Measurements from ENCODE around the gene CAMSAP3. TPM values are rescaled to one million over a fixed set of nuclear protein-coding genes. Genes with fewer than 3 reads are reported as not detected.

CAMSAP3 gene
- total and polyA plus RNA-seq, 7 experiments from 2014 or later: 0.06 to 0.76 (median 0.20) TPM; not detected in 1

GRCh38 chr19:7623725-7624603 is 28.3 kb downstream of the CAMSAP3 start:
- intact Hi-C loops (cut with micrococcal nuclease): no loop called here
- H3K4me3 ChIP-seq (ENCODE audit: low read length): no peak overlapping the region
- H3K9me3 ChIP-seq (ENCODE audit: control insufficient read depth in 2 of 3, low read length in 3 of 3): no peaks in the 10 kb centered on the region
- H3K27ac ChIP-seq (ENCODE audit: low read depth, low read length): no peak overlapping the region
- CTCF ChIA-PET: interaction anchor here (1.5 kb wide), 1 partner anchor 57 kb away, joined by 3 read pairs; the partner anchor contains the start of gene TRAPPC5
- no peaks in the 10 kb centered on the region for H3K27me3 ChIP-seq (ENCODE audit: control insufficient read depth in 2 of 2, insufficient read depth in 2 of 2, low read length in 2 of 2)
- peaks cover 4 to 21% (median 12%) of the 10 kb centered on the region in 5 donors for H3K36me3 Mint-ChIP-seq
- peaks cover 12 to 88% (median 30%) of the 10 kb centered on the region in 3 experiments for H3K36me3 ChIP-seq (ENCODE audit: control insufficient read depth in 2 of 3, insufficient read depth in 3 of 3, low read length in 3 of 3)
- H3K4me1 ChIP-seq (ENCODE audit: control insufficient read depth in 2 of 2, insufficient read depth in 2 of 2, low read length in 2 of 2): peaks cover 10 to 12% of the 10 kb centered on the region in 2 donors
- H3K4me1 Mint-ChIP-seq: peaks cover 10 to 22% (median 19%) of the 10 kb centered on the region in 7 donors
- DNase-seq (no peak), ATAC-seq (no peak)
- H3K27me3 Mint-ChIP-seq: no peaks in the 10 kb centered on the region
- no peak overlapping the region for H3K27ac Mint-ChIP-seq
- no peak overlapping the region for H3K4me3 Mint-ChIP-seq
- POLR2A ChIA-PET: interaction anchor here (1.4 to 1.6 kb wide), 2 partner anchors 8 to 12 kb away, joined by 4 to 5 read pairs; no protein-coding TSS in a partner anchor
- no peaks in the 10 kb centered on the region for H3K9me3 Mint-ChIP-seq

GRCh38 chr19:7624810-7625209 is 29.1 kb downstream of the CAMSAP3 start:
- intact Hi-C loops (cut with micrococcal nuclease): loop anchor here (5.0 kb wide), 2 partner anchors 297 to 382 kb away; partner anchors contain the start of genes ELAVL1 (in 1 of the 2) and SNAPC2 (in 1 of the 2)

GRCh38 chr19:7625763-7626372 is 30.2 kb downstream of the CAMSAP3 start:
- CTCF ChIA-PET: no interaction called here
- H3K27ac Mint-ChIP-seq: no peak overlapping the region
- Histone ChIP-seq H3K4me1 (ENCODE audit: control insufficient read depth in 2 of 2, insufficient read depth in 2 of 2, low read length in 2 of 2) (peaks cover 18 to 20% of the 10 kb centered on the region in 2 donors), H3K36me3 (ENCODE audit: control insufficient read depth in 2 of 3, insufficient read depth in 3 of 3, low read length in 3 of 3) (peaks cover 12 to 75% (median 30%) of the 10 kb centered on the region in 3 experiments), H3K9me3 (ENCODE audit: control insufficient read depth in 2 of 3, low read length in 3 of 3) (no peaks in the 10 kb centered on the region), H3K27ac (ENCODE audit: low read depth, low read length) (no peak overlapping the region), H3K27me3 (ENCODE audit: control insufficient read depth in 2 of 2, insufficient read depth in 2 of 2, low read length in 2 of 2) (no peaks in the 10 kb centered on the region), H3K4me3 (ENCODE audit: low read length) (no peak overlapping the region)
- H3K4me3 Mint-ChIP-seq: no peak overlapping the region
- no peaks in the 10 kb centered on the region for H3K27me3 Mint-ChIP-seq
- peaks cover 25 to 41% (median 37%) of the 10 kb centered on the region in 7 donors for H3K4me1 Mint-ChIP-seq
- peaks cover 0 to 3% (median 0%) of the 10 kb centered on the region in 11 donors for H3K9me3 Mint-ChIP-seq
- no peak for ATAC-seq
- no peak for DNase-seq
- POLR2A ChIA-PET: interaction anchor here (1.4 kb wide), 1 partner anchor 10 kb away, joined by 4 read pairs; no protein-coding TSS in a partner anchor
- intact Hi-C loops (cut with micrococcal nuclease): loop anchor here (5.0 kb wide), 2 partner anchors 296 to 381 kb away; partner anchors contain the start of genes ELAVL1 (in 1 of the 2) and SNAPC2 (in 1 of the 2)
- peaks cover 9 to 28% (median 17%) of the 10 kb centered on the region in 5 donors for H3K36me3 Mint-ChIP-seq

More at GRCh38 chr19:7624810-7625209, 29.1 kb downstream of the CAMSAP3 start:
- Mint-ChIP-seq H3K36me3 (peaks cover 9 to 28% (median 17%) of the 10 kb centered on the region in 5 donors), H3K4me3 (no peak overlapping the region), H3K27me3 (no peaks in the 10 kb centered on the region), H3K9me3 (peaks cover 0 to 3% (median 0%) of the 10 kb centered on the region in 11 donors), H3K4me1 (peaks cover 18 to 31% (median 27%) of the 10 kb centered on the region in 7 donors), H3K27ac (no peak overlapping the region)
- CTCF ChIA-PET: interaction anchor here (1.5 kb wide), 1 partner anchor 56 kb away, joined by 3 read pairs; the partner anchor contains the start of gene TRAPPC5
- ATAC-seq: no peak
- H3K4me3 ChIP-seq (ENCODE audit: low read length): no peak overlapping the region
- POLR2A ChIA-PET: interaction anchor here (1.4 kb wide), 1 partner anchor 11 kb away, joined by 4 read pairs; no protein-coding TSS in a partner anchor
- H3K36me3 ChIP-seq (ENCODE audit: control insufficient read depth in 2 of 3, insufficient read depth in 3 of 3, low read length in 3 of 3): peaks cover 12 to 85% (median 30%) of the 10 kb centered on the region in 3 experiments
- DNase-seq: no peak
- H3K27ac ChIP-seq (ENCODE audit: low read depth, low read length): no peak overlapping the region
- no peaks in the 10 kb centered on the region for H3K27me3 ChIP-seq (ENCODE audit: control insufficient read depth in 2 of 2, insufficient read depth in 2 of 2, low read length in 2 of 2)
- H3K4me1 ChIP-seq (ENCODE audit: control insufficient read depth in 2 of 2, insufficient read depth in 2 of 2, low read length in 2 of 2): peaks cover 10 to 12% of the 10 kb centered on the region in 2 donors
- no peaks in the 10 kb centered on the region for H3K9me3 ChIP-seq (ENCODE audit: control insufficient read depth in 2 of 3, low read length in 3 of 3)

- Histone ChIP-seq H3K36me3 (ENCODE audit: control insufficient read depth in 2 of 3, insufficient read depth in 3 of 3, low read length in 3 of 3) (peaks cover 9 to 68% (median 23%) of the 10 kb centered on the region in 3 experiments), H3K4me3 (ENCODE audit: low read length) (no peak overlapping the region), H3K4me1 (ENCODE audit: control insufficient read depth in 2 of 2, insufficient read depth in 2 of 2, low read length in 2 of 2) (peaks cover 19 to 21% of the 10 kb centered on the region in 2 donors), H3K27me3 (ENCODE audit: control insufficient read depth in 2 of 2, insufficient read depth in 2 of 2, low read length in 2 of 2) (no peaks in the 10 kb centered on the region), H3K27ac (ENCODE audit: low read depth, low read length) (no peak overlapping the region), H3K9me3 (ENCODE audit: control insufficient read depth in 2 of 3, low read length in 3 of 3) (no peaks in the 10 kb centered on the region)
- H3K36me3 Mint-ChIP-seq: peaks cover 5 to 23% (median 11%) of the 10 kb centered on the region in 5 donors
- H3K27me3 Mint-ChIP-seq: no peaks in the 10 kb centered on the region
- intact Hi-C loops (cut with micrococcal nuclease): loop anchor here (5.0 kb wide), 2 partner anchors 295 to 380 kb away; partner anchors contain the start of genes ELAVL1 (in 1 of the 2) and SNAPC2 (in 1 of the 2)
- peak overlapping the region in 5 of 10 donors; percentile 30 to 100 (median 57) for H3K4me3 Mint-ChIP-seq
- no peak for DNase-seq
- ATAC-seq: no peak
- ChIA-PET POLR2A (interaction anchor here (1.0 kb wide), 1 partner anchor 12 kb away, joined by 3 read pairs; no protein-coding TSS in a partner anchor), CTCF (no interaction called here)
- peak overlapping the region in 2 of 9 donors; percentile 47 to 51 for H3K27ac Mint-ChIP-seq
- H3K9me3 Mint-ChIP-seq: peaks cover 0 to 3% (median 0%) of the 10 kb centered on the region in 11 donors
- H3K4me1 Mint-ChIP-seq: peaks cover 25 to 53% (median 38%) of the 10 kb centered on the region in 7 donors
Observed at GRCh38 chr19:7627166-7627565, 31.5 kb downstream of the CAMSAP3 start.

- peaks cover 0 to 14% (median 6%) of the 10 kb centered on the region in 5 donors for H3K36me3 Mint-ChIP-seq
- no peaks in the 10 kb centered on the region for H3K9me3 ChIP-seq (ENCODE audit: control insufficient read depth in 2 of 3, low read length in 3 of 3)
- peaks cover 0 to 60% (median 11%) of the 10 kb centered on the region in 3 experiments for H3K36me3 ChIP-seq (ENCODE audit: control insufficient read depth in 2 of 3, insufficient read depth in 3 of 3, low read length in 3 of 3)
- peak overlapping the region; percentile 92 for H3K27ac ChIP-seq (ENCODE audit: low read depth, low read length)
- ATAC-seq: no peak
- intact Hi-C loops (cut with micrococcal nuclease): loop anchor here (1.0 to 5.0 kb wide), 10 partner anchors 9 to 379 kb away; partner anchors contain the start of genes MAP2K7 (in 2 of the 2), PNPLA6 (in 2 of the 2), SNAPC2 (in 2 of the 2) and STXBP2 (in 2 of the 2)
- H3K4me3 Mint-ChIP-seq: peak overlapping the region; percentile 87 to 100 (median 98)
- peaks cover 0 to 3% (median 0%) of the 10 kb centered on the region in 11 donors for H3K9me3 Mint-ChIP-seq
- H3K4me3 ChIP-seq (ENCODE audit: low read length): peak overlapping the region; percentile 89
- POLR2A ChIA-PET: interaction anchor here (0.5 to 2.5 kb wide), 11 partner anchors 10 to 788 kb away, joined by 3 to 15 read pairs (median 6); partner anchors contain the start of genes ARHGEF18, MCOLN1, TIMM44 and TRAPPC5
- H3K27me3 ChIP-seq (ENCODE audit: control insufficient read depth in 2 of 2, insufficient read depth in 2 of 2, low read length in 2 of 2): no peaks in the 10 kb centered on the region
- CTCF ChIA-PET: interaction anchor here (1.5 kb wide), 1 partner anchor 172 kb away, joined by 3 read pairs; no protein-coding TSS in a partner anchor
- H3K27ac Mint-ChIP-seq: peak overlapping the region; percentile 96 to 100 (median 99)
- peaks cover 25 to 53% (median 38%) of the 10 kb centered on the region in 7 donors for H3K4me1 Mint-ChIP-seq
- DNase-seq: no peak
- H3K27me3 Mint-ChIP-seq: no peaks in the 10 kb centered on the region
- peaks cover 19 to 21% of the 10 kb centered on the region in 2 donors for H3K4me1 ChIP-seq (ENCODE audit: control insufficient read depth in 2 of 2, insufficient read depth in 2 of 2, low read length in 2 of 2)
Observed at GRCh38 chr19:7628589-7629311, 33.1 kb downstream of the CAMSAP3 start.

Measured in naive thymus-derived CD4-positive, alpha-beta T cell (primary cell).